Ovary (tissue), 3 donors: ENCODE measurements around the gene BIN2.

Experiments used
- CTCF ChIP-seq, 3 donors: fragments of 450-650 bp in 2 of 3; fragments of 200-600 bp in 1 of 3; IDR thresholded peaks; one replicate each; pipeline versions ENCODE4 v1.5.1 to v1.8.0; 2016 to 2022; ENCODE audit warnings: antibody characterized with exemption in 3 of 3, mild to moderate bottlenecking in 1 of 3
- EP300 ChIP-seq: sonication (generic); formaldehyde crosslinking; IDR thresholded peaks from one replicate; pipeline ENCODE4 v1.6.1; 2017; ENCODE audit warnings: antibody characterized with exemption
- POLR2A ChIP-seq: fragments of 450-650 bp; IDR thresholded peaks from one replicate; pipeline ENCODE4 v1.6.1; 2017; ENCODE audit warnings: antibody characterized with exemption, mild to moderate bottlenecking, moderate library complexity
- donor health status: DM: no; HTN: no; CAD: no.

GRCh38 chr12:51339750-51340149, 15.8 kb upstream of the BIN2 start:
- no peak for TF ChIP-seq CTCF (IDR thresholded peaks at IDR 0.05)
- no peak for TF ChIP-seq POLR2A
- no peak for TF ChIP-seq EP300
